Neural crest cell (in vitro differentiated cells): ENCODE results near the gene HCRTR2. TPM values are rescaled to one million over a fixed set of nuclear protein-coding genes. Genes with fewer than 3 reads are reported as not detected.
A peak's percentile ranks its signal among the peaks of the same experiment; 100 is the strongest.

ENCODE experiments used
- DNase-seq: peaks from one replicate; pipeline ENCODE4 v3.0.0; 2021; ENCODE audit warnings: low read depth, mixed read lengths, low spot score
- H3K27ac Mint-ChIP-seq: one replicate; pipeline ENCODE4 v1.8.0; 2021; ENCODE audit warnings: mild to moderate bottlenecking, mixed read lengths; ENCODE audit not compliant: unreplicated experiment
- H3K27me3 Mint-ChIP-seq: 2 replicates; pipeline ENCODE4 v1.8.0; 2021; ENCODE audit warnings: low read depth, mild to moderate bottlenecking, mixed read lengths
- H3K36me3 Mint-ChIP-seq: 2 replicates; pipeline ENCODE4 v1.8.0; 2021; ENCODE audit warnings: low read depth, mild to moderate bottlenecking, mixed read lengths
- H3K4me1 Mint-ChIP-seq: 2 replicates; pipeline ENCODE4 v1.8.0; 2021; ENCODE audit warnings: mixed read lengths
- H3K4me3 Mint-ChIP-seq: one replicate; pipeline ENCODE4 v1.8.0; 2021; ENCODE audit warnings: mild to moderate bottlenecking, mixed read lengths
- H3K9me3 Mint-ChIP-seq: 2 replicates; pipeline ENCODE4 v1.8.0; 2021; ENCODE audit warnings: mixed read lengths
- CTCF ChIP-seq: fragments of 200-600 bp; sonication (generic); conservative IDR thresholded peaks from 2 replicates; pipeline ENCODE4 v1.5.0; 2021; ENCODE audit warnings: antibody characterized with exemption, mild to moderate bottlenecking
- total RNA-seq: library from RNA; stranded (reverse); gene quantifications from 2 replicates; pipeline ENCODE4 v1.2.1, GENCODE V29; 2021

HCRTR2 gene
- total RNA-seq, 1 donor from 2014 or later = not detected

- peaks cover 74% of the 10 kb centered on the region for H3K27me3 Mint-ChIP-seq
- H3K4me1 Mint-ChIP-seq = peaks cover 18% of the 10 kb centered on the region
- H3K9me3 Mint-ChIP-seq = no peaks in the 10 kb centered on the region
- no peaks in the 10 kb centered on the region for H3K36me3 Mint-ChIP-seq
- DNase-seq = no peak
- H3K4me3 Mint-ChIP-seq = peak overlapping the region; percentile 82
- TF ChIP-seq CTCF = no peak
- no peak overlapping the region for H3K27ac Mint-ChIP-seq
These were observed 1.0 kb downstream of the HCRTR2 start for GRCh38 chr6:55175078-55176049.

- no peaks in the 10 kb centered on the region for H3K36me3 Mint-ChIP-seq
- no peaks in the 10 kb centered on the region for H3K9me3 Mint-ChIP-seq
- no peak for TF ChIP-seq CTCF
- H3K4me3 Mint-ChIP-seq = no peak overlapping the region
- no peak for DNase-seq
- peaks cover 69% of the 10 kb centered on the region for H3K27me3 Mint-ChIP-seq
- H3K27ac Mint-ChIP-seq = no peak overlapping the region
- H3K4me1 Mint-ChIP-seq = peaks cover 18% of the 10 kb centered on the region
These were observed 2.6 kb downstream of the HCRTR2 start for GRCh38 chr6:55176958-55177357.

DNA sequence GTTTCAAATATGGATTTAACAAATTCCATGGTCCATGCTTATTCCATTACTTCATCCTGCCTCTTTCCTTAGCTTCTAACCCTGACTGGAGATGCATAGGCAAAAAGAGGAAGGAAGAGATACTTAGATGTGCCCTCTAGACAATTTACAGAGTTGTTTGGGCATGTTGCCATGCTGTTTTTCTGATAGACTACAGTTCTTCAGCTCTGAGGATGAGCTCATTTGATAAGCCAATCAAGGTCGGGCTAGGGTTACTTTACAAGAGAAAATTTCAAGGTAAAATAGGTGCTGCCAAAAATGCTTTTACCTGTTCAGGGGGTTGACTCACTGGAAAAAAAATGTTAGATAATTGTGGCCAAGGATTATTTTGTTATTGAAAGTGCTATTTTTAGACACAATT, 5.9 kb downstream of the HCRTR2 start:
- no peaks in the 10 kb centered on the region for H3K9me3 Mint-ChIP-seq
- no peak for DNase-seq
- H3K4me1 Mint-ChIP-seq = peaks cover 8% of the 10 kb centered on the region
- no peak for TF ChIP-seq CTCF
- no peak overlapping the region for H3K27ac Mint-ChIP-seq
- H3K27me3 Mint-ChIP-seq = peaks cover 38% of the 10 kb centered on the region
- H3K36me3 Mint-ChIP-seq = no peaks in the 10 kb centered on the region
- H3K4me3 Mint-ChIP-seq = no peak overlapping the region

DNA sequence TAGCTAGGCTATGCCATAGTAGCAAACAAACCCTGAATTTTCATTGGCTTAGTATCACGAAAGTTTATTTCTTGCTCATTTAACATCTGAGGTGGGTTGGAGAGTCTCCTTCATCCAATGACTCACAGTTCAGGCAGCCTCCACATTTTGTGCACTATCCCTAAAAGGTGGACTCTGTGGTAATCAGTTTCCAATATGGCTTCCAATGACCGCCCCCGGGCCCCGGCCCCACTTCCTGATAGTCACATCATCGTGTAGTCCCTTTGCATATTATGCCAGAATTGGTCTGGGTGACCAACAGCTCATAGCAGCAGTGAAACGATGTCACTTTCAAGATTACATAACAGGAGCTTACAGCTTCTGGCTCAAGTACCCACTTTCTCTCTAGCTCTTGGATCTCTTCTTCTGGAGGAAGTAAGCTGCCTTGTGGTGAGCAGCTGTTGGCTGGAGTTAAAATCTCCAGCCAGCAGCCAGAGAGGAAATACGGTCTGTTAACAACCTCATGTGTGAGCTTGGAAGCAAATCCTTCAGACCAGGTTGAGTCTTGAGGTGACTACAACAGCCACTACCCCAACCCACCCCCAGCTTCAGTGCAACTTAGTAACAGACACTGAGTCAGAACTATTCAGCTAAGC, 7.8 kb downstream of the HCRTR2 start:
- no peaks in the 10 kb centered on the region for H3K36me3 Mint-ChIP-seq
- DNase-seq = no peak
- no peaks in the 10 kb centered on the region for H3K4me1 Mint-ChIP-seq
- H3K27me3 Mint-ChIP-seq = peaks cover 20% of the 10 kb centered on the region
- H3K9me3 Mint-ChIP-seq = no peaks in the 10 kb centered on the region
- no peak for TF ChIP-seq CTCF
- H3K4me3 Mint-ChIP-seq = no peak overlapping the region
- H3K27ac Mint-ChIP-seq = no peak overlapping the region

GRCh38 chr6:55184782-55185530, 10.6 kb downstream of the HCRTR2 start:
- Mint-ChIP-seq H3K4me1 (no peaks in the 10 kb centered on the region), H3K27ac (no peak overlapping the region), H3K9me3 (no peaks in the 10 kb centered on the region), H3K36me3 (no peaks in the 10 kb centered on the region), H3K27me3 (peaks cover 3% of the 10 kb centered on the region), H3K4me3 (no peak overlapping the region)
- TF ChIP-seq CTCF = no peak
- DNase-seq = no peak
